Middle frontal gyrus (tissue), 1 donor: Measurements from ENCODE around the gene CRACR2A.
A peak's percentile ranks its signal among the peaks of the same experiment; 100 is the strongest.

Experiments used
- DNase-seq: peaks from one replicate; pipeline ENCODE4 v3.0.0-alpha.2; 2015; ENCODE audit warnings: low spot score; ENCODE audit errors: extremely low spot score

The CRACR2A gene

GRCh38 chr12:3622021-3622821 lies 130.7 kb downstream of the CRACR2A start:
- DNase-seq, result no peak

- DNase-seq, result no peak
These were observed 132.1 kb downstream of the CRACR2A start for GRCh38 chr12:3620856-3621255.

GRCh38 chr12:3617565-3617964 lies 135.3 kb downstream of the CRACR2A start:
- no peak for DNase-seq

GRCh38 chr12:3615862-3616261 lies 137.0 kb downstream of the CRACR2A start:
- DNase-seq, result no peak

GRCh38 chr12:3614806-3615466 lies 138.0 kb downstream of the CRACR2A start:
- no peak for DNase-seq

GRCh38 chr12:3613641-3614395 lies 139.1 kb downstream of the CRACR2A start:
- no peak for DNase-seq

- peak; percentile 14 for DNase-seq
These were observed 140.8 kb downstream of the CRACR2A start for GRCh38 chr12:3611860-3612703.

GRCh38 chr12:3607821-3608220 lies 145.1 kb downstream of the CRACR2A start:
- no peak for DNase-seq

GRCh38 chr12:3607039-3607720 lies 145.7 kb downstream of the CRACR2A start:
- no peak for DNase-seq

- no peak for DNase-seq
These were observed 146.8 kb downstream of the CRACR2A start for GRCh38 chr12:3606128-3606527.

- no peak for DNase-seq
These were observed 147.2 kb downstream of the CRACR2A start for GRCh38 chr12:3605692-3606091.

GRCh38 chr12:3604748-3605586 lies 147.9 kb downstream of the CRACR2A start:
- peak; percentile 55 for DNase-seq

GRCh38 chr12:3604286-3604685 lies 148.6 kb downstream of the CRACR2A start:
- no peak for DNase-seq

GRCh38 chr12:3603576-3603975 lies 149.3 kb downstream of the CRACR2A start:
- DNase-seq, result no peak

- DNase-seq, result no peak
These were observed 150.4 kb downstream of the CRACR2A start for GRCh38 chr12:3602488-3602887.

- DNase-seq, result no peak
These were observed 151.3 kb downstream of the CRACR2A start for GRCh38 chr12:3601461-3602150.

GRCh38 chr12:3600951-3601350 lies 152.0 kb downstream of the CRACR2A start:
- no peak for DNase-seq

- no peak for DNase-seq
These were observed 152.7 kb downstream of the CRACR2A start for GRCh38 chr12:3600039-3600720.
